GM19372 (cell line): ENCODE results near the gene TRIM28.
"Not testable (repeated sequence)": the region's sequence is repeated elsewhere in the genome, so short reads cannot be mapped to it uniquely, and the experiment has no call there.

ENCODE experiments used
- ATAC-seq: cut with Tn5 transposase; IDR thresholded peaks from one replicate; pipeline ENCODE4 v1.9.1; 2021; ENCODE audit warnings: mild to moderate bottlenecking, low read depth, moderate library complexity; ENCODE audit not compliant: unreplicated experiment

The TRIM28 gene

DNA sequence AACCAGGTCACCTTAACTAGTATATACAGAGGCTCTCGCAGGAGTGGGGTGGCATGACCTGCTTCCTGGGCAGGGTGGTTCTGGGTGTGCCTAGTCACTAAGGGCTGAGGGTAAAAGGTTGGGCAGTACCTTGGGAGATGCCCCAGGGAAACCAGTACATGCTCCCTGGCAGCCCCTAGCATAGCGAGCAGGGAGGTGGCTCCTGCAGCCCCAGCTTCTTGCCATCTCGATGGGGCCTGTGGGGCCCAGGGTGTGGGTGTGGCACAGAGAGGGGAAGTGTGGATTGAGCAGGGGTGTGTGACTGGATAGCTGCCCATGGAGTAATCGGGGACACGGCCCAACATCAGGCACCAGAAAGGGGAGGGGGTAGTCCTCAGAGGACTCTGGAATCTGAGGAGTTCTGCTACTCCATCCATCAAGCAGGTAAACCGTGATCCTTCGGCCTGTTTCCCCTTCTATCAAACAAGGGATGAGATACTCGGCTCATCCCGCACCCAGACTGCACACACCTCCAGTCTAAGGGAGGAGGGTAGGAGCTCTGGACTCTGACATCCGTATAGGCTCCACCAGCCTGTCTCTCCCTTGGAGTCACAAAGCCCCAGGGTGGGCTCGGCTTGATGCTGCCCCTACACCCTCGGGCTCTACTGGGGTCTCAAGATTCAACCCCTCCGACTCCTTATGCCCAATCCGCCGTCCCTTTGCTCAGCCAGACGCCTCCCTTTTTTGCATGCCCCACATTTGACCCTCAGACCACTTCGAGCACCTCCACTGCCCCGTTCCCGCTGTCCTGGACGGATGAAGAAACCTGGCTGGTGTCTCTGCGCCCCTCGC lies 25.4 kb upstream of the TRIM28 start:
- ATAC-seq: no peak

- no peak for ATAC-seq
Observed at GRCh38 chr19:58519087-58519354, 24.8 kb upstream of the TRIM28 start.

GRCh38 chr19:58519355-58520256 lies 24.3 kb upstream of the TRIM28 start, which contains the start of gene ZBTB45:
ZBTB45 (minus strand) TSS chr19:58519810; CDS start chr19:58517673, 2,137 bp downstream.
- ATAC-seq: peak; percentile 79

GRCh38 chr19:58520257-58520599 lies 23.6 kb upstream of the TRIM28 start:
- no peak for ATAC-seq

GRCh38 chr19:58521651-58522050 lies 22.2 kb upstream of the TRIM28 start:
- no peak for ATAC-seq

GRCh38 chr19:58522709-58523108 lies 21.2 kb upstream of the TRIM28 start:
- ATAC-seq: no peak

GRCh38 chr19:58529405-58529804 lies 14.5 kb upstream of the TRIM28 start:
- no peak for ATAC-seq

DNA sequence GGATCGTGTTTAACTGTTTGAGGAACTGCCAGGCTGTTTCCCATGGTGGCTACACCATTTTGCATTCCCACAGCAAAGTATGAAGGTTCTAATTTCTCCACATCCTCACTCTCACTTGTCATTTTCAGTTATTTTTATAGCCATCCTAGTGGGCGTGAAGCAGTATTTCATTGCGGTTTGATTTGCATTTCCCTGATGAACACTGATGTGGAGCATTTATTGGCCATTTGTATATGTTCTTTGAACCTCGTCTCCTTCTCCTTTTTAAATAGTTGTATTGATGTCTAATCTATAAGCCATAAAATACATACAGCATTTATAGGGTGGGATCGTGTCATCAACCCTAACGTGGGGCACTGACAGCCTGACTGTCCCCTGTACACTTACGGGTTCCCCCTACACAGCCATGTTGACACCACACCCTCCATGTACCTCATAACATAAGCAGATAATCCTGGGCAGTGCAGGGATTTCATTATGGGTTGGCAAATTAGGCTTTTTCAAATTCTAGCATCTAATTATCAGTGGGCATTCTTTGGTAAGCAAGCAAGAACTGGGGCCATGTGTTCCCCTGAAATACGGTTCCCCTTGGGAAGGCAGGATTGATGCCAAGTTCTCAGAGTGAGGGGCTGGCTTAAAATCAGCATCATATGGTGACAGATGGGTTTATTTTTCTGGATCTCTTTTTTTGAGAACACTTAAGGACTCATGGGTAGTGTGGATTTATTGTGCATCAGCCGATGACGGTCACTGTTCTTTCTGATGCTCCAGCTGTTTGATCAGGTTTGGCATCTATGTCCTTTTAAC lies 12.6 kb upstream of the TRIM28 start:
- no peak for ATAC-seq

- no peak for ATAC-seq
Observed at GRCh38 chr19:58535857-58536256, 8.0 kb upstream of the TRIM28 start.

DNA sequence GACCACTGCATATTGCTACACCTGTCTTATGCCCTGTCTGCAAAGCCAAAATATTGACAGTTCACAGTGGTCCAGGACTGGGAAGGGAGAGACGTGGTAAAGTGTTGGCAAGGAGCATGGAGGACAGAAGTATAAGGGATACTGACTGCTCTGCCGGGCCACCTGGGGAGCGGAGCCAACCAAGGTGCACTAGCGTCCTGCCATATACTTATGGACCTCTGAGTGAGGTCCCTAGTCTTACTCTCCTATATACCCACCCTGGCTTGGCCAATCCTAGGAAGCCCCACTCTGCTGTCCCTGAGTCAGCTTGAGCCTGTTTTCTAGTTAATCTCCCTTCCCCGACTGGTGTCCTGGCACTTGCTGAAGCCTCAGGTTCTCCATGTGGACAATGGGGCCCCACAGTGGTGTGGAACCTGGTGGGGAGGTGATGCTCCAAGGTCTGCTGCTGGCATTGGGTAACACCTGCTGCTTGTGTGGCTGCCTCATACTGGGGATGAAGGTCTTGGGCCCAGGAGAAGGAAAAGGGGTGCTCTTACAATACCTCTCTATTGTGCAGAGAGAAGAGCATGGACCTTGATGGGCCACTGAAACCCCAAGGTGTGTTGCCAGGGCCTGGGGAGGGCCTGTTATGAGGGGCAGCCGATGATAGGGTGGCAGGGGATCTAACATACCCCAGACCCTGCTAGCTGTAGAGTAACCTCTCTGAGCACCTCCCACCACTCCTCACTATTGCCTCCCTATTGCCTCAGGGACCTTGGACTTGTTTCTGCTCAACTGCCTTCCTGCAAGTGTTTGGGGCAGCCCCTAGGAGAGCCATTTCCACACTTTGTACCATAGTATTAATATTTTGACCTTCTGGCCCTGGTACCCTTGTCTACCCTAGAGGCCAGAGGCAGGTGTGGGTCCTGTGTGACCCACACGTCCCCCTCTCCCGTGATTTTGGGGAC lies 6.7 kb upstream of the TRIM28 start:
- no peak for ATAC-seq

DNA sequence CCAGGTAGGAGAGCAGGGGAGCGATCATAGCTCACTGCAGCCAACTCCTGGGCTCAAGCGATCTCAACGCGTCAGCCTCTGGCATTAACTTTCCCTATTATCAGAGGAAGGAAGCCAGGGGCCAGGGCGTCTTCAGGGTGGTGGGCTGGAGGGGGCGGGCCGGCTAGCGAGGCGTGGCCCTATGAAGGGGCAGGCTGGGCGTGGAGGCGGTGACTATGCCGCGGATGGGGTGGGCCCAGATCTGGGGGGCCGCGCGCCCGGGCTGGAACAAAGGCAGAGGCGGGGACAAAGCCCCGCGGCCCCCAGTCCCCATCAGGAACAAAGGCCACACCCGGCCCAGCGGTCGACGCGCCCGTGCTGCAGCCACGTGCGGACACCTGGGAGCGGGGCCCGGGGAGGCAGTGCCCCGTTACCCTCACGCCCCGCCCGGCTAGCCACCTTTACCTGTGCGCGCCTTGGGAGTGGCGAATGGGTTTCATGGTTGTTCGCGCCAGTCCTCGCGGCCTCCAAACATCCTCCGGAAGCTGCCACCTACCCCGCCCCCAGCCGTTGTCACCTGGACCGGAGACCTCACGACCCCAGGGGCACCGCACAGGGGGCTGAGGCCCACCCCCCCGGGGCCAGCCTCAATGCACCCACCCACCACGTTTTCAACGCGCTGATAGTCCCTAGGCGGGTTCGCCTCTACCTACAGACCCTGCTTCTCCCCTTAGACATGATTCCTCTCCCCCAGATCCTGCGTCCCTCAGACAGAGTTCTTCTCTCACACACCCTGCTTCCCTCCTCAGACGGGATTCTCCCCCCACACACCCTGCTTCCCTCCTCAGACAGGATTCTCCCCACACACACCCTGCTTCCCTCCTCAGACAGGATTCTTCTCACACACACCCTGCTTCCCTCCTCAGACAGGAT lies 5.4 kb upstream of the TRIM28 start:
- ATAC-seq: no peak

DNA sequence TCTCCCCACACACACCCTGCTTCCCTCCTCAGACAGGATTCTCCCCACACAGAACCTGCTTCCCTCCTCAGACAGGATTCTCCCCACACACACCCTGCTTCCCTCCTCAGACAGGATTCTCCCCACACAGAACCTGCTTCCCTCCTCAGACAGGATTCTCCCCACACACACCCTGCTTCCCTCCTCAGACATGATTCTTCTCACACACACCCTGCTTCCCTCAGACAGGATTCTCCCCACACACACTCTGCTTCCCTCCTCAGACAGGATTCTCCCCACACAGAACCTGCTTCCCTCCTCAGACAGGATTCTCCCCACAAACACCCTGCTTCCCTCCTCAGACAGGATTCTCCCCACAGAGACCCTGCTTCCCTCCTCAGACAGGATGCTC lies 4.7 kb upstream of the TRIM28 start:
- ATAC-seq: not testable (repeated sequence)

- ATAC-seq: not testable (repeated sequence)
Observed at GRCh38 chr19:58542641-58543372, 1.1 kb upstream of the TRIM28 start.

DNA sequence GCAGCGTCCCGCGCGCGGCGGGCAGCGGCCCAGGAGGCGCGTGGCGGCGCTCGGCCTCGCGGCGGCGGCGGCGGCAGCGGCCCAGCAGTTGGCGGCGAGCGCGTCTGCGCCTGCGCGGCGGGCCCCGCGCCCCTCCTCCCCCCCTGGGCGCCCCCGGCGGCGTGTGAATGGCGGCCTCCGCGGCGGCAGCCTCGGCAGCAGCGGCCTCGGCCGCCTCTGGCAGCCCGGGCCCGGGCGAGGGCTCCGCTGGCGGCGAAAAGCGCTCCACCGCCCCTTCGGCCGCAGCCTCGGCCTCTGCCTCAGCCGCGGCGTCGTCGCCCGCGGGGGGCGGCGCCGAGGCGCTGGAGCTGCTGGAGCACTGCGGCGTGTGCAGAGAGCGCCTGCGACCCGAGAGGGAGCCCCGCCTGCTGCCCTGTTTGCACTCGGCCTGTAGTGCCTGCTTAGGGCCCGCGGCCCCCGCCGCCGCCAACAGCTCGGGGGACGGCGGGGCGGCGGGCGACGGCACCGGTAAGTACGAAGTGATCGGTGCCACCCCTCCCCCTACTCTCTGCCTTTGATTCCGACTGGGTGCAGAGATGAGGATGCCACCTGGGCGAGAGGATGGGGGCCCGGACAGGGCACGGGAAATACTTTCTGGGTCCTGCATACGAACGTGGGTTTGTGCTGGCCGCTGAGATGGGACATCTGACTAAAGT lies 874 bp downstream of the TRIM28 start:
- peak; percentile 52 for ATAC-seq

DNA sequence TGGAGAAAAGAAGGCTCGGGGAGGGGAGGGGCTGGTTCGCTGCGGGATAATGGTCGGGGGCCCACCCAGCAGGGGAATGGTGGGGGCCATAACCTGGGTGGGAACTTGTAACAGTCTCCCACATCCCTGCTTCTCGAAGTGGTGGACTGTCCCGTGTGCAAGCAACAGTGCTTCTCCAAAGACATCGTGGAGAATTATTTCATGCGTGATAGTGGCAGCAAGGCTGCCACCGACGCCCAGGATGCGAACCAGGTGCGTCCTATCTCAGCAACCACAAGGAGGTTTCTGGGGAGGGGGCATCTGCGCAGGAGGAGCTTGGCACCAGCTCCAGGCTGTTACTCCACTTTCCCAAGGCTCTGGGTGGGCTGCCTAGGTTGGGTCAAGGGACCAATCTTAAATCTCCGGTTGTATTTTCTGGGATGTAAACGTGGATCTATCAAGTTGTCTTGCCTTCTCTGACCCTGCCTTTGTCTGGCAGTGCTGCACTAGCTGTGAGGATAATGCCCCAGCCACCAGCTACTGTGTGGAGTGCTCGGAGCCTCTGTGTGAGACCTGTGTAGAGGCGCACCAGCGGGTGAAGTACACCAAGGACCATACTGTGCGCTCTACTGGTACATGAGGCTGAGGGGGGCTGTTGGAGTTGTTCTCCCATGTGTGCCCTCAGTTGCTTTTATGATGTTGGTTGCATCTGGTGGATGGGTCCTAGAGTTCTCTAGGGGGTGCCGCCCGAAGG lies 1.6 kb downstream of the TRIM28 start:
- no peak for ATAC-seq

DNA sequence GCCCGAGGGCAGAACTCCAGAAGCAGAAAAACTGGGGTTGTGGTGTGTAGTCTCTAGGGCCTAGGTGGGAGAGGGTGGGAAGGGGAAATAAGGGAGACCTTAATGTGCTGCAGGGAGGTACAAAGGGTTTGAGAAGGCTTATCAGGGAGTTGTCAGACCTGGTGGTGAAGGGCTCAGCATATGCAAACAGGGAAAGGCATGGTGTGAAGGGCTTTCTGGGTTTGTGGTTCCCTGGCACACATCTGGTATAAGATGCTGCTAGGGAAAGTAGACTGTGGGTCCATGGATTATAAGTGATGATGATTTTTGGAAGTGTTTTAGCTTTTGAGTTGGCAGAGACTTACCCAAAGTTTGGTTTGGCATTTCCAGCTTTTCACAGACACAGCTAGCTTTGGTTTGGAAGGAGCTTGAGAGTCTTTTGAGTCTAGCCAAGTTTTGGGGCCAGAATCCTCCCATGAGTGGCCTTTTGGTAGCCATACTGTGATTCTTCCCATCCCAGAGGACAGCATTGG lies 2.2 kb downstream of the TRIM28 start:
- no peak for ATAC-seq
